Measurements from ENCODE around the gene LIN7A.

- no peak for TF ChIP-seq CTCF (IDR thresholded peaks at IDR 0.05; ENCODE audit: low read length)
- TF ChIP-seq EZH2 (IDR thresholded peaks at IDR 0.05; ENCODE audit: borderline replicate concordance, low read length): no peak
These were observed 123.3 kb downstream of the LIN7A start for GRCh38 chr12:80814453-80814852.

Measured in OCI-LY1 (cell line).